GM23338 (cell line): ENCODE data around the gene NFIA. TPM values are rescaled to one million over a fixed set of nuclear protein-coding genes. Genes with fewer than 3 reads are reported as not detected.
A peak's percentile ranks its signal among the peaks of the same experiment; 100 is the strongest.

Experiments used
- ATAC-seq: fragments of 200-7000 bp; cut with Tn5 transposase; 3 replicates; pipeline ENCODE4 v1.9.1; 2020
- DNase-seq: peaks from one replicate; pipeline ENCODE4 v3.0.0-alpha.2; 2015; ENCODE audit warnings: low spot score
- H2AFZ ChIP-seq: fragments of 200-600 bp; sonication (generic); 2 replicates; pipeline ENCODE4 v1.8.0; 2016; ENCODE audit warnings: antibody characterized with exemption, mild to moderate bottlenecking, moderate library complexity
- H3F3A ChIP-seq: fragments of 200-600 bp; sonication (generic); replicated peaks from 2 replicates; pipeline ENCODE4 v1.8.0; 2017; ENCODE audit warnings: antibody characterized with exemption, mixed run types, low read depth
- H3K27ac ChIP-seq: fragments of 200-600 bp; sonication (generic); 2 replicates; pipeline ENCODE4 v1.6.1; 2016; ENCODE audit warnings: low read depth
- H3K27me3 ChIP-seq: fragments of 200-600 bp; sonication (generic); 2 replicates; pipeline ENCODE4 v1.8.0; 2016; ENCODE audit warnings: mild to moderate bottlenecking, mixed run types, moderate library complexity; ENCODE audit not compliant: insufficient read depth
- H3K36me3 ChIP-seq: fragments of 200-600 bp; sonication (generic); 2 replicates; pipeline ENCODE4 v1.8.0; 2016; ENCODE audit warnings: mild to moderate bottlenecking; ENCODE audit not compliant: insufficient read depth
- H3K4me1 ChIP-seq: fragments of 200-600 bp; sonication (generic); 2 replicates; pipeline ENCODE4 v1.8.0; 2016; ENCODE audit warnings: mild to moderate bottlenecking, moderate library complexity; ENCODE audit not compliant: insufficient read depth
- H3K4me2 ChIP-seq: fragments of 200-600 bp; sonication (generic); 2 replicates; pipeline ENCODE4 v1.7.1; 2017; ENCODE audit warnings: mixed run types
- H3K4me3 ChIP-seq: fragments of 200-600 bp; sonication (generic); 2 replicates; pipeline ENCODE4 v1.6.1; 2016; ENCODE audit warnings: mixed run types
- H3K79me2 ChIP-seq: fragments of 200-600 bp; sonication (generic); replicated peaks from 2 replicates; pipeline ENCODE4 v1.8.0; 2017; ENCODE audit warnings: mild to moderate bottlenecking; ENCODE audit not compliant: insufficient read depth
- H3K9me2 ChIP-seq: fragments of 200-600 bp; sonication (generic); 2 replicates; pipeline ENCODE4 v1.8.0; 2017; ENCODE audit not compliant: insufficient read depth
- H4K20me1 ChIP-seq: fragments of 200-600 bp; sonication (generic); replicated peaks from 2 replicates; pipeline ENCODE4 v1.8.0; 2017; ENCODE audit warnings: mild to moderate bottlenecking; ENCODE audit not compliant: insufficient read depth
- H3K27ac Mint-ChIP-seq: 2 replicates; pipeline ENCODE4 v1.8.0; 2020; ENCODE audit warnings: inconsistent platforms, mild to moderate bottlenecking, moderate library complexity, mixed read lengths
- H3K27me3 Mint-ChIP-seq: 3 replicates; pipeline ENCODE4 v1.8.0; 2022; ENCODE audit warnings: low read depth, mild to moderate bottlenecking, moderate library complexity, mixed read lengths, inconsistent platforms; ENCODE audit not compliant: insufficient read depth, poor library complexity
- H3K36me3 Mint-ChIP-seq: 3 replicates; pipeline ENCODE4 v1.8.0; 2021; ENCODE audit warnings: low read depth, mild to moderate bottlenecking, inconsistent platforms, moderate library complexity, mixed read lengths
- H3K4me1 Mint-ChIP-seq: 3 replicates; pipeline ENCODE4 v1.8.0; 2020; ENCODE audit warnings: mild to moderate bottlenecking, inconsistent platforms, mixed read lengths
- H3K4me3 Mint-ChIP-seq: 3 replicates; pipeline ENCODE4 v1.8.0; 2021; ENCODE audit warnings: moderate library complexity, mild to moderate bottlenecking, inconsistent platforms, mixed read lengths
- H3K9me3 Mint-ChIP-seq: 3 replicates; pipeline ENCODE4 v1.8.0; 2020; ENCODE audit warnings: moderate library complexity, mild to moderate bottlenecking, inconsistent platforms, mixed read lengths
- CTCF ChIP-seq, 2 experiments: fragments of 200-600 bp in 1 of 2; sonication (generic) in 1 of 2; conservative IDR thresholded peaks; 2 replicates each; pipeline versions ENCODE4 v1.5.1 to v1.6.1; 2016 to 2017; ENCODE audit warnings: antibody characterized with exemption in 2 of 2, low read depth in 2 of 2, mild to moderate bottlenecking in 2 of 2, moderate library complexity in 1 of 2
- EZH2phosphoT487 ChIP-seq: fragments of 200-600 bp; sonication (generic); IDR thresholded peaks from one replicate; pipeline ENCODE4 v1.8.1; 2018; ENCODE audit warnings: antibody characterized with exemption; ENCODE audit not compliant: unreplicated experiment
- NANOG ChIP-seq: IDR thresholded peaks from 2 replicates; pipeline ENCODE4 v1.6.1; 2016; ENCODE audit warnings: antibody characterized with exemption, borderline replicate concordance
- POLR2AphosphoS5 ChIP-seq: IDR thresholded peaks from 2 replicates; pipeline ENCODE4 v1.6.1; 2016; ENCODE audit warnings: antibody characterized with exemption, low read depth
- REST ChIP-seq: IDR thresholded peaks from one replicate; pipeline ENCODE4 v1.6.1; 2018; ENCODE audit warnings: antibody characterized with exemption; ENCODE audit not compliant: unreplicated experiment
- STAT1 ChIP-seq: IDR thresholded peaks from one replicate; pipeline ENCODE4 v1.6.1; 2016; ENCODE audit warnings: antibody characterized with exemption; ENCODE audit not compliant: unreplicated experiment
- ZNF114 ChIP-seq: fragments of 250-450 bp; sonication (Bioruptor Pico); IDR thresholded peaks from 2 replicates; pipeline ENCODE4 v1.5.0; 2020; ENCODE audit warnings: mild to moderate bottlenecking, moderate library complexity
- ZNF331 ChIP-seq: fragments of 250-450 bp; sonication (Bioruptor Pico); IDR thresholded peaks from 2 replicates; pipeline ENCODE4 v1.5.0; 2020; ENCODE audit warnings: low read depth, mild to moderate bottlenecking, moderate library complexity
- ZNF462 ChIP-seq: fragments of 250-450 bp; sonication (Bioruptor Pico); IDR thresholded peaks from 2 replicates; pipeline ENCODE4 v1.5.0; 2020; ENCODE audit warnings: mild to moderate bottlenecking, moderate library complexity
- polyA plus RNA-seq: library from polyadenylated mRNA; unstranded; fragments of >200 nt; fragmentation: Nextera tagmentation; extraction: Ambion mirVana; gene quantifications from 2 replicates; pipeline ENCODE4 v1.2.1, GENCODE V29; 2016
- total RNA-seq: library from RNA; depleted of rRNA; stranded (reverse); fragments of >200 nt; shearing (Covaris generic); gene quantifications from 2 replicates; pipeline ENCODE4 v1.2.3, GENCODE V29; 2014

The NFIA gene
- total and polyA plus RNA-seq, 2 experiments from 2014 or later, result 0.97 to 2.3 TPM

GRCh38 chr1:61441723-61442262 is 359.4 kb downstream of the NFIA start:
- Histone ChIP-seq H3K4me3 (no peak overlapping the region), H3K79me2 (no peaks in the 10 kb centered on the region), H3K4me1 (peaks cover 10% of the 10 kb centered on the region), H3K36me3 (no peaks in the 10 kb centered on the region), H3F3A (no peaks in the 10 kb centered on the region), H3K27ac (no peak overlapping the region), H3K4me2 (no peak overlapping the region), H2AFZ (peak overlapping the region; percentile 8; the same call in 1 of the 2 replicates), H3K27me3 (no peaks in the 10 kb centered on the region), H4K20me1 (no peaks in the 10 kb centered on the region), H3K9me2 (no peaks in the 10 kb centered on the region)
- DNase-seq, result no peak
- ATAC-seq, result peak; percentile 32; the same call in 2 of the 3 replicates
- Mint-ChIP-seq H3K36me3 (no peaks in the 10 kb centered on the region), H3K27me3 (peaks cover 1% of the 10 kb centered on the region), H3K9me3 (no peaks in the 10 kb centered on the region), H3K4me3 (no peak overlapping the region), H3K27ac (no peak overlapping the region), H3K4me1 (peaks cover 27% of the 10 kb centered on the region)
- TF ChIP-seq ZNF114 (CRISPR knock-in tag), result no peak
- no peak for TF ChIP-seq ZNF331 (CRISPR knock-in tag)
- TF ChIP-seq POLR2AphosphoS5, result no peak
- TF ChIP-seq ZNF462 (CRISPR knock-in tag), result no peak
- no peak for TF ChIP-seq STAT1
- TF ChIP-seq NANOG, result no peak

GRCh38 chr1:61442544-61442943 is 360.2 kb downstream of the NFIA start:
- no peak overlapping the region for H3K27ac ChIP-seq
- peaks cover 7% of the 10 kb centered on the region; the same call in 1 of the 2 replicates for H3K4me1 ChIP-seq
- Mint-ChIP-seq H3K4me1 (peaks cover 27% of the 10 kb centered on the region), H3K27ac (no peak overlapping the region), H3K4me3 (no peak overlapping the region), H3K27me3 (peaks cover 1% of the 10 kb centered on the region), H3K9me3 (no peaks in the 10 kb centered on the region), H3K36me3 (no peaks in the 10 kb centered on the region)
- H3K36me3 ChIP-seq, result no peaks in the 10 kb centered on the region
- ATAC-seq, result no peak
- no peak for DNase-seq
- no peak overlapping the region for H2AFZ ChIP-seq
- H3K4me2 ChIP-seq, result no peak overlapping the region
- no peak overlapping the region for H3K4me3 ChIP-seq
- no peaks in the 10 kb centered on the region for H3K9me2 ChIP-seq
- H3F3A ChIP-seq, result no peaks in the 10 kb centered on the region
- no peaks in the 10 kb centered on the region for H4K20me1 ChIP-seq
- no peaks in the 10 kb centered on the region for H3K27me3 ChIP-seq
- no peaks in the 10 kb centered on the region for H3K79me2 ChIP-seq
- TF ChIP-seq POLR2AphosphoS5, result no peak
- TF ChIP-seq EZH2phosphoT487, result no peak
- TF ChIP-seq REST, result no peak
- no peak for TF ChIP-seq CTCF (conservative IDR thresholded peaks at IDR 0.05; ENCODE audit: low read depth in 2 of 2)
